Femur (tissue), 1 donor: ENCODE results near the gene MYO9A.

ENCODE experiments used
- DNase-seq: peaks from one replicate; pipeline ENCODE4 v3.0.0-alpha.2; 2017

Gene MYO9A

GRCh38 chr15:71779073-71779797 lies 338.7 kb downstream of the MYO9A start:
- no peak for DNase-seq

DNA sequence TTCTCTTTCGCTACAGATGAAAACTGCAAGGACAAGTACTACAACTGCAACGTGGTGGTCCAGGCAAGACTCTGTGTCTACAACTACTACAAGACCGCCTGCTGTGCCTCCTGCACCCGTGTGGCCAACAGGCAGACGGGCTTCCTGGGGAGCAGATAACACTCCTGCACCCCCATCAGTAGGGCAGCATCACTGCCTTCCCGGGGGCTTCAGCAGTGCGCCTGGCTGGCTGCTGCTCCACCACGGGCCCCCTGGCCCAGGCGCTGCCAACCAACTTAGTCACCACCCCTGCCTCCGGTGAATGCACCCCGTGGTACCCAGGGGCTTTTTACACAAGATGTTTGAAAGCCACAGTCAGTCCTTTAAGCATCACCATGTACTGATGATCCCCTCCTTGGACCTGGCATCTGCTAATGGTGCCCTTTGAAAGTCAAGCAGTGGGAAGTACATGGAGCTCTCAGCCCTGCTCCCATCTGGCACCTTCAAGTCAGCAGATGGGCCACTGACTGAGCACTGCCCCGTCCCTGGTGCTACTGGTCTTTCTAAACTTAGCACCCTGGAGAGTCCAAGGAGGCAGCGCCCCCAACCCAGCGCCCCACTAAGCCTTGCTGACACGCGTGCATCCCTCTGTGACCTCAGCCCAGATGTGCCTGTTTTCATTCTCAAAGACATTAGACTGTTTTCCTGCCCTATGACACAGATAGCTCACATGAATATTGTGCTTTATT lies 340.6 kb downstream of the MYO9A start:
- no peak for DNase-seq

DNA sequence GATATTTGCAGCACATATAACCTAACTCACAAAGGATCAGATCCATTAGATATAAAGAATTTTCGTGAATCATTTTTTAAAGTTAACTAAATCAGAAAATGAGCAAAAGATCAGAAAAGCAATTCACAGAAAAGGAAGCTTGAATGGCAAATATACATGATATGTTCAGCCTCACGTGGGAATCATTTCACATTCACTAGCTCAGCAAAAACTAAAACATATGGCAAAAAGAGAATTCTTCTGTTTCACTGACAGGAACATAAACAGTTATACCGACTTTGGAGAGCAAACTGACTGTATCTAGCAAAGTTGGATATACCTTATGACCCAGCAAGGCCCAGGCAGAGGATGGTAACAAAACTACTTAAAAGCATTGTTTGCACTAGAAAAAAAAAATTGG lies 341.6 kb downstream of the MYO9A start:
- DNase-seq, result no peak

DNA sequence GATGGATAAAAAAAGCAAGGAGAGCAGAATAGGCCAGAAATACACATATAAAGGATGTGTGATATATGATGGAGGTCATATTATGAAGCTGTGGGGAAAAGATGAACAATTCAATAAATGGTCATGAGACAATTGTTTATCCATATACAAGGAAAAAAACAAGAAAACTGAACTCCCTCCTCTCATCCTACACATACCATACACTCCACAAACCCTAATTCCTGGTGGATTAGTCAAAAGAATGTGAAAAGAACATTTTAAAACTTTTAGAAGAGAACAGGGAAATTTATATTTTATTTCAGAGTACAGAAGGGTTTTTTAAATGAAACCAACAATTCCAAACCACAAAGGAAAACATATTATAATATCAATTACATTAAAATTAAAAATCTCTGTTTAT lies 342.1 kb downstream of the MYO9A start:
- DNase-seq, result no peak

DNA sequence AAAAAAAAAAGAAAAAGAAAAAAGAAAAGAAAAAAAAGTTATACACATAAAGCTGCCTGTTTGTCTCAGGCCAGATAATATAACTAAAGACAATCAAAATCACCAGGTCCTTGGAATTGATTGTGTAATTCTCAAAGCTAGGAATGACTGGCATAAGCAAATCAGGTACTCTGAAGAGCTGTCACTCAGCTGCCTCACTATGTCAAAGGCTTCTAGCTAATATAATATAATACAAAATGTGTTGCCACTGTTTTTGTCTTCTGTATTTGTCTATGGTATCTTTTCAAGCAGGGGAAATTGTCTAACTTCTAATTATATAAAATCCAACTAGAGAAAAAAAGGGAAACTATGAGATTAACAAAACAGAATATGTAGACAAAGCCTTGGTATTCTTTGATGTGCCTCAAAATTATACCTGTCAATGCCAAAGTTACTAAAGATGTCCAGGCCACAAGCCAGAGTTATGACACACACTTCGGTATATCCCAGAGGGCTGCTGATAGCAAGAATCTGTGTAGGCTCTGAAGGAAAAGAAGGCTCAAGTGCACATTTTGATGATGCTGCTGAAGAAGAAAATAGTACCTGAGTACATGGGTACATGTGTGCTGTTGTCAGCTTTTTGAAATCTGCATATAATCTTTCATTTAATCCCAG lies 344.6 kb downstream of the MYO9A start:
- DNase-seq, result no peak
